Gastrocnemius medialis (tissue), 4 donors: ENCODE results near the gene HGFAC. TPM values are rescaled to one million over a fixed set of nuclear protein-coding genes. Genes with fewer than 3 reads are reported as not detected.
A peak's percentile ranks its signal among the peaks of the same experiment; 100 is the strongest.
"Not testable (repeated sequence)": the region's sequence is repeated elsewhere in the genome, so short reads cannot be mapped to it uniquely, and the experiment has no call there.

Source experiments
- ATAC-seq, 2 donors: fragments of 150-250 bp; one replicate each; pipeline ENCODE4 v1.9.1; 2016
- DNase-seq, 2 donors: peaks; one replicate each; pipeline ENCODE4 v3.0.0-alpha.2; 2019
- H3K27ac ChIP-seq, 4 donors: fragments of 200-600 bp; sonication (generic); 1 replicate in 1 of 4; 2 replicates in 3 of 4; pipeline ENCODE4 v1.5.1; 2016 to 2018; ENCODE audit warnings: mild to moderate bottlenecking in 2 of 4, moderate library complexity in 1 of 4
- H3K27me3 ChIP-seq, 3 donors: fragments of 200-600 bp; sonication (generic) in 2 of 3; 1 replicate in 1 of 3; 2 replicates in 2 of 3; pipeline versions ENCODE4 v1.5.1 to v1.6.0; 2016 to 2019; ENCODE audit warnings: mild to moderate bottlenecking in 1 of 3, moderate library complexity in 1 of 3
- H3K36me3 ChIP-seq, 2 donors: fragments of 200-600 bp; sonication (generic) in 1 of 2; one replicate each; pipeline ENCODE4 v1.5.1; 2017 to 2018
- H3K4me1 ChIP-seq, 2 donors: fragments of 200-600 bp; sonication (generic) in 1 of 2; one replicate each; pipeline ENCODE4 v1.5.1; 2016 to 2017; ENCODE audit warnings: mild to moderate bottlenecking in 2 of 2
- H3K4me3 ChIP-seq, 4 donors: fragments of 200-600 bp; sonication (generic) in 3 of 4; 1 replicate in 1 of 4; 2 replicates in 3 of 4; pipeline ENCODE4 v1.5.1; 2016 to 2019; ENCODE audit warnings: mild to moderate bottlenecking in 2 of 4
- H3K9me3 ChIP-seq, 3 donors: fragments of 200-600 bp; sonication (generic) in 2 of 3; 1 replicate in 1 of 3; 2 replicates in 2 of 3; pipeline ENCODE4 v1.5.1; 2016 to 2019
- CTCF ChIP-seq, 5 experiments: fragments of 450-650 bp in 3 of 5; fragments of 200-600 bp in 2 of 5; sonication (generic) in 2 of 5; IDR thresholded peaks in 4 of 5; conservative IDR thresholded peaks in 1 of 5; 1 replicate in 4 of 5; 2 replicates in 1 of 5; pipeline ENCODE4 v1.5.1; 2016 to 2019; ENCODE audit warnings: antibody characterized with exemption in 5 of 5, mild to moderate bottlenecking in 3 of 5, moderate library complexity in 3 of 5
- POLR2A ChIP-seq, 2 donors: fragments of 450-650 bp; IDR thresholded peaks; one replicate each; pipeline ENCODE4 v1.6.1; 2017; ENCODE audit warnings: antibody characterized with exemption in 2 of 2, mild to moderate bottlenecking in 2 of 2, moderate library complexity in 2 of 2
- in situ Hi-C, 4 donors: fragments of 200-750 bp; cut with MboI; loops; one replicate each; pipeline versions ENCODE4 v1.15.0 to v1.8.0; 2017; ENCODE audit warnings: low sequenced_read_pairs in 4 of 4
- intact Hi-C: fragments of 100-400 bp; cut with DNase I; formaldehyde crosslinking; loops from one replicate; pipeline ENCODE4 v1.15.1; 2023; ENCODE audit warnings: low total_unique reads
- total RNA-seq, 4 donors: library from RNA; depleted of rRNA; stranded (reverse); fragments of >200 nt; gene quantifications; one replicate each; pipeline versions ENCODE4 v1.1.0 to v1.2.3, GENCODE V29; 2016

The HGFAC gene
- total RNA-seq, 4 donors from 2014 or later, result 0.20 to 0.68 (median 0.59) TPM

DNA sequence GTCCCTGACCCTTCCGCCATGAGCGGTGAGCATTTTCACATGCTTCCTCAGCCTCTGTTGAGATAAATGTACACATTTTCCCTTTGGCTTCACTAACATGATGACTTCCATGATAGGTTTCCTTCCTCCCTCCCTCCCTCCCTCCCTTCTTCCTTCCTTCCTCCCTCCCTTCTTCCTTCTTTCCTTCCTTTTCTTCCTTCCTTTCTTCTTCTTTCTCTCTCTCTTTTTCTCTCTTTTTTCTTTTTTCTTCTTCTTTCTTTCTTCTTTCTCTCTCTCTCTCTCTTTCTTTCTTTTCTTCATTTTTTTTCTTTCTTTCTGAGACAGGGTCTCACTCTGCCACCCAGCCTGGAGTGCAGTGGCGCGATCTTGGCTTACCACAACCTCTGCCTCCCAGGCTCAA is 8.9 kb downstream of the HGFAC start:
- TF ChIP-seq CTCF (IDR thresholded peaks at IDR 0.05 in 4 of 5, conservative IDR thresholded peaks at IDR 0.05 in 1 of 5), result no peak
- TF ChIP-seq POLR2A (IDR thresholded peaks at IDR 0.05), result no peak
- no peak for DNase-seq
- no peak overlapping the region for H3K4me3 ChIP-seq
- H3K9me3 ChIP-seq, result no peaks in the 10 kb centered on the region
- H3K27ac ChIP-seq, result no peak overlapping the region
- ATAC-seq, result no peak
- in situ Hi-C loops (loop anchor here in 2 of 4 donors (10.0 to 25.0 kb wide), 3 partner anchors 96 to 238 kb away; no protein-coding TSS in a partner anchor), intact Hi-C loops (no loop called here)
- peaks cover 0 to 4% of the 10 kb centered on the region in 2 donors for H3K4me1 ChIP-seq
- no peaks in the 10 kb centered on the region for H3K36me3 ChIP-seq
- no peaks in the 10 kb centered on the region for H3K27me3 ChIP-seq

DNA sequence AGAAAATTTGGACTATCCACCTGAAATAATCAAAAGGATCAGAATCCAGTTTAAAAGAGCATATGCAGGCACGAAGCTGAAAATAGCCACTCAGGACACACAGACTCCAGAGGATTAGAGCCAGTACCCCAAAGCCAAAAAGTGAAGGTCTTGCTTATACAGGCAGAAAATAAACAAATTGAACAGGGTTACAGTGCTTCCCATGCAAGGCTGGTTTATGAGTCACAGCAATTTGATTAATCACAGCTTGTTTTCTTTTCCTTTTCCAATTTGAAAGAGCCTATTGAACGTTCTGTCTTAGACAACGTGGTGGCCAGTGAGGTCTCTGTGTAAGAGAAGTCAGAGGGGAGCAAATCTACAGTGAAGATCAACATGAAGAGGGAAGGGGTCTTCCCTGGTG is 10.2 kb downstream of the HGFAC start:
- ATAC-seq, result no peak
- TF ChIP-seq POLR2A (IDR thresholded peaks at IDR 0.05) (no peak), CTCF (IDR thresholded peaks at IDR 0.05 in 4 of 5, conservative IDR thresholded peaks at IDR 0.05 in 1 of 5) (no peak)
- no peak for DNase-seq
- in situ Hi-C loops, result loop anchor here in 2 of 4 donors (10.0 to 25.0 kb wide), 3 partner anchors 97 to 240 kb away; no protein-coding TSS in a partner anchor
- Histone ChIP-seq H3K27ac (peak overlapping the region in 1 of 4 donors; percentile 69), H3K36me3 (no peaks in the 10 kb centered on the region), H3K27me3 (no peaks in the 10 kb centered on the region), H3K4me1 (peaks cover 0 to 4% of the 10 kb centered on the region in 2 donors), H3K4me3 (no peak overlapping the region), H3K9me3 (no peaks in the 10 kb centered on the region)
- intact Hi-C loops, result no loop called here

- Histone ChIP-seq H3K4me1 (peaks cover 0 to 4% of the 10 kb centered on the region in 2 donors), H3K27me3 (no peaks in the 10 kb centered on the region), H3K4me3 (no peak overlapping the region), H3K36me3 (no peaks in the 10 kb centered on the region), H3K27ac (peak overlapping the region in 1 of 4 donors; percentile 69), H3K9me3 (no peaks in the 10 kb centered on the region)
- TF ChIP-seq POLR2A (IDR thresholded peaks at IDR 0.05) (no peak), CTCF (IDR thresholded peaks at IDR 0.05 in 4 of 5, conservative IDR thresholded peaks at IDR 0.05 in 1 of 5) (peak in 2 of 5 experiments; percentile 6 to 30)
- DNase-seq (no peak), ATAC-seq (peak in 1 of 2 donors; percentile 83)
- in situ Hi-C loops (loop anchor here in 2 of 4 donors (10.0 to 25.0 kb wide), 3 partner anchors 98 to 240 kb away; no protein-coding TSS in a partner anchor), intact Hi-C loops (no loop called here)
Observed at GRCh38 chr4:3452376-3452775, 10.6 kb downstream of the HGFAC start.

GRCh38 chr4:3455596-3455995 is 13.8 kb downstream of the HGFAC start:
- H3K4me3 ChIP-seq, H3K27ac ChIP-seq, DNase-seq, H3K4me1 ChIP-seq, H3K27me3 ChIP-seq, H3K36me3 ChIP-seq, intact Hi-C loops, H3K9me3 ChIP-seq, ATAC-seq: not testable (repeated sequence)
- in situ Hi-C loops, result loop anchor here in 2 of 4 donors (10.0 to 25.0 kb wide), 3 partner anchors 101 to 243 kb away; no protein-coding TSS in a partner anchor

- H3K27me3 ChIP-seq, result no peaks in the 10 kb centered on the region
- TF ChIP-seq CTCF (IDR thresholded peaks at IDR 0.05 in 4 of 5, conservative IDR thresholded peaks at IDR 0.05 in 1 of 5) (no peak), POLR2A (IDR thresholded peaks at IDR 0.05) (no peak)
- no peaks in the 10 kb centered on the region for H3K9me3 ChIP-seq
- DNase-seq (no peak), ATAC-seq (no peak)
- peaks cover 20 to 21% of the 10 kb centered on the region in 2 donors for H3K4me1 ChIP-seq
- H3K36me3 ChIP-seq, result no peaks in the 10 kb centered on the region
- H3K4me3 ChIP-seq, result no peak overlapping the region
- H3K27ac ChIP-seq, result no peak overlapping the region
- in situ Hi-C loops (loop anchor here in 2 of 4 donors (10.0 to 25.0 kb wide), 3 partner anchors 104 to 246 kb away; no protein-coding TSS in a partner anchor), intact Hi-C loops (no loop called here)
Observed at GRCh38 chr4:3458371-3458770, 16.6 kb downstream of the HGFAC start.

DNA sequence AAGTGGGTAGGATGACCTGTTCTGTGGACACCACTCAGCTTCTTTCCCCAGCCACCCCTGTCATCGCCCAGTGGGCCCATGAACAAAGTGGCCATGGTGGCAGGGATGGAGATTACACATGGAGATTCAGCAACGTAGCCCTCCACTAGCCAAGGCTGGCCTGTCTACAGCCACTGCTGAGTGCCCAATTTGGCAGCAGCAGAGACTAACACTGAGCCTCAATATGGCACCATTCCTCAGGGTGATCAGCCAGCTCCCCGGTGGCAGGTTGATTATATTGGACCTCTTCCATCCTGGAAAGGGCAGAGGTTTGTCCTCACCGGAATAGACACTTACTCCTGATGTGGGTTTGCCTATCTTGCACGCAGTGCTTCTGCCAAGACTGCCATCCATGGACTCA is 17.4 kb downstream of the HGFAC start:
- intact Hi-C loops, H3K4me3 ChIP-seq, DNase-seq, H3K27ac ChIP-seq, ATAC-seq, H3K9me3 ChIP-seq, H3K36me3 ChIP-seq, H3K27me3 ChIP-seq: not testable (repeated sequence)
- H3K4me1 ChIP-seq, result peaks cover 20 to 24% of the 10 kb centered on the region in 2 donors
- in situ Hi-C loops, result loop anchor here in 2 of 4 donors (10.0 to 25.0 kb wide), 3 partner anchors 104 to 247 kb away; no protein-coding TSS in a partner anchor
